GM13977 (cell line): ENCODE data around the gene PDXK.
"Not testable (repeated sequence)": the region's sequence is repeated elsewhere in the genome, so short reads cannot be mapped to it uniquely, and the experiment has no call there.

Experiments
- DNase-seq: peaks from one replicate; pipeline ENCODE4 v3.0.0; 2012; ENCODE audit warnings: low spot score
- in situ Hi-C: fragments of 300-500 bp; cut with MboI; formaldehyde crosslinking; loops from one replicate; pipeline ENCODE4 v1.12.0; 2022; ENCODE audit warnings: low sequenced_read_pairs, low pct_unique_long_range_greater_than_20kb, mixed read lengths, inconsistent platforms; ENCODE audit not compliant: unreplicated experiment
- TF ChIP-seq, protein P1 (sequence below): IDR thresholded peaks from 2 replicates; pipeline ENCODE4 v1.5.1; 2012; ENCODE audit warnings: mild to moderate bottlenecking, control low read depth; ENCODE audit not compliant: insufficient read depth; ENCODE audit errors: extremely low read depth, missing control alignments

Gene PDXK

DNA sequence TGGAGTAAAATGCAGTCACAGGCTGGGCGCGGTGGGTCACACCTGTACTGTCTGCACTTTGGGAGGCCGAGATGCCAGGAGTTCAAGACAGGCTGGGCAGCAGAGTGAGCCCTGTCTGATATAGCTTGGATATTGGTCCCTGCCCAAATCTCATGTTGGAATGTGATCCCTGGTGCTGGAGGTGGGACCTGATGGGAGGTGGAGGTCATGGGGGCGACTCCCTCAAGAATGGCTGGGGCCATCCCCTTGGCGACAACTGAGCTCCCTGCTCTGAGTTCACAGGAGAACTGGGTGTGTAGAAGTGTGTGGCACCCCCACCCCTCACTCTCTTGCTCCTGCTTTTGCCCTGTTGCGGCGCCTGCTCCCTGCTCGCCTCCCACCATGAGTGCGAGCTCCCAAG, 11.5 kb upstream of the PDXK start:
- in situ Hi-C loops, result no loop called here
- TF ChIP-seq, protein P1, sequence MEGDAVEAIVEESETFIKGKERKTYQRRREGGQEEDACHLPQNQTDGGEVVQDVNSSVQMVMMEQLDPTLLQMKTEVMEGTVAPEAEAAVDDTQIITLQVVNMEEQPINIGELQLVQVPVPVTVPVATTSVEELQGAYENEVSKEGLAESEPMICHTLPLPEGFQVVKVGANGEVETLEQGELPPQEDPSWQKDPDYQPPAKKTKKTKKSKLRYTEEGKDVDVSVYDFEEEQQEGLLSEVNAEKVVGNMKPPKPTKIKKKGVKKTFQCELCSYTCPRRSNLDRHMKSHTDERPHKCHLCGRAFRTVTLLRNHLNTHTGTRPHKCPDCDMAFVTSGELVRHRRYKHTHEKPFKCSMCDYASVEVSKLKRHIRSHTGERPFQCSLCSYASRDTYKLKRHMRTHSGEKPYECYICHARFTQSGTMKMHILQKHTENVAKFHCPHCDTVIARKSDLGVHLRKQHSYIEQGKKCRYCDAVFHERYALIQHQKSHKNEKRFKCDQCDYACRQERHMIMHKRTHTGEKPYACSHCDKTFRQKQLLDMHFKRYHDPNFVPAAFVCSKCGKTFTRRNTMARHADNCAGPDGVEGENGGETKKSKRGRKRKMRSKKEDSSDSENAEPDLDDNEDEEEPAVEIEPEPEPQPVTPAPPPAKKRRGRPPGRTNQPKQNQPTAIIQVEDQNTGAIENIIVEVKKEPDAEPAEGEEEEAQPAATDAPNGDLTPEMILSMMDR, result no peak
- DNase-seq, result no peak

DNA sequence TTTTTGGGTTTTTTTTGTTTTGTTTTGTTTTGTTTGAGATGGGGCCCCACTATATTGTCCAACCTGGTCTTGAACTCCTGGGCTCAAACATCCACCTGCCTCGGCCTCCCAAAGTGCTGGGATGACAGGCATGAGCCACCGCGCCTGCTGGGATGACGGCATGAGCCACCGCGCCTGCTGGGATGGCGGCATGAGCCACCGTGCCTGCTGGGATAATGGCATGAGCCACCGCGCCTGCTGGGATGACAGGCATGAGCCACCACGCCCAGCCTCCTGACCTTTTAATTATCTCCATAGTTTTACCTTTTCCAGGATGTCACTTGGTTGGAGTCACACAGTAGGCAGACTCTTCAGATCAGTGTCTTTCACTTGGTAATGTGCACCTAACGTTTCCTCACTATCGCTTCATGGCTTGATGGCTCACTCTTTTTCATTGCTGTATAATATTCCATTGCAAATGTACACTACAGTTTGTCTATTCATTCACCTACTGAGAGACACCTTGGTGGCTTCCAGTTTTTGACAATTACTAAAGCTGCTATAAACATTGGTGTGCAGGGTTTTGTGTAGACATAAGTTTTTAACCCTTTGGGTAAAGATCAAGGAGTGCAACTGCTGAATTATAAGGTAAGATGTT, 10.1 kb upstream of the PDXK start:
- TF ChIP-seq, protein P1, result no peak
- in situ Hi-C loops, result no loop called here

GRCh38 chr21:43712268-43712942, 6.5 kb upstream of the PDXK start:
- in situ Hi-C loops, result no loop called here
- DNase-seq, result no peak
- TF ChIP-seq, protein P1, result no peak

More for the DNA sequence above, 10.1 kb upstream of the PDXK start:
- no peak for DNase-seq

- in situ Hi-C loops, DNase-seq: not testable (repeated sequence)
These were observed 5.8 kb upstream of the PDXK start for GRCh38 chr21:43713123-43713522.

- TF ChIP-seq, protein P1, result no peak
- DNase-seq, result peak; percentile 78
- in situ Hi-C loops, result no loop called here
These were observed 2.4 kb upstream of the PDXK start for GRCh38 chr21:43716376-43717165.

GRCh38 chr21:43717166-43717853, 1.6 kb upstream of the PDXK start:
- DNase-seq, result peak; percentile 32
- in situ Hi-C loops, result no loop called here
- TF ChIP-seq, protein P1, result no peak
